ENCODE data around the gene BCAS3.

DNA sequence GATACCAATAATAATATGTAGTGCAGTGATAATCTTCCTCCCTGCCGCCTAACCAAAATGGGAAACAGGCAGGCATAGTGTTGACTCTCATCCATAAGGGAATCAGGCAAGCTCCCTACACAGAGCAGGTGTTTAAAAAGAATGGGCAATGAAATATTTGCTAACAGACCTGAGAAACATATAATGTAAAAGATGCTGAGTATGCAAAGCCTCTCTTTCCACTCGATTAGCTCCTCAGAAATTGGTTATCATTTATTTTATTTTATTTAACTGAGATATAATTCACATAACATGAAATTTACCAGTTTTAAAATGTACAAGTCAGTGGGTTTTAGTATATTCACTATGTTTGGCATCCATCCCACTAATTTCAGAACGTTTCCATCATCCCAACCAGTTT, 404.3 kb downstream of the BCAS3 start:
- TF ChIP-seq, protein P1, sequence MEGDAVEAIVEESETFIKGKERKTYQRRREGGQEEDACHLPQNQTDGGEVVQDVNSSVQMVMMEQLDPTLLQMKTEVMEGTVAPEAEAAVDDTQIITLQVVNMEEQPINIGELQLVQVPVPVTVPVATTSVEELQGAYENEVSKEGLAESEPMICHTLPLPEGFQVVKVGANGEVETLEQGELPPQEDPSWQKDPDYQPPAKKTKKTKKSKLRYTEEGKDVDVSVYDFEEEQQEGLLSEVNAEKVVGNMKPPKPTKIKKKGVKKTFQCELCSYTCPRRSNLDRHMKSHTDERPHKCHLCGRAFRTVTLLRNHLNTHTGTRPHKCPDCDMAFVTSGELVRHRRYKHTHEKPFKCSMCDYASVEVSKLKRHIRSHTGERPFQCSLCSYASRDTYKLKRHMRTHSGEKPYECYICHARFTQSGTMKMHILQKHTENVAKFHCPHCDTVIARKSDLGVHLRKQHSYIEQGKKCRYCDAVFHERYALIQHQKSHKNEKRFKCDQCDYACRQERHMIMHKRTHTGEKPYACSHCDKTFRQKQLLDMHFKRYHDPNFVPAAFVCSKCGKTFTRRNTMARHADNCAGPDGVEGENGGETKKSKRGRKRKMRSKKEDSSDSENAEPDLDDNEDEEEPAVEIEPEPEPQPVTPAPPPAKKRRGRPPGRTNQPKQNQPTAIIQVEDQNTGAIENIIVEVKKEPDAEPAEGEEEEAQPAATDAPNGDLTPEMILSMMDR (IDR thresholded peaks at IDR 0.05) = no peak
- no peak for TF ChIP-seq EZH2 (IDR thresholded peaks at IDR 0.05; ENCODE audit: borderline replicate concordance, insufficient read depth, low read depth, low read length, poor library complexity, severe bottlenecking)
